ENCODE measurements around the gene HMCN1. TPM values are rescaled to one million over a fixed set of nuclear protein-coding genes. Genes with fewer than 3 reads are reported as not detected.

HMCN1 gene
- total and polyA plus RNA-seq, 4 donors, result 1.5 to 6.8 (median 3.5) TPM

DNA sequence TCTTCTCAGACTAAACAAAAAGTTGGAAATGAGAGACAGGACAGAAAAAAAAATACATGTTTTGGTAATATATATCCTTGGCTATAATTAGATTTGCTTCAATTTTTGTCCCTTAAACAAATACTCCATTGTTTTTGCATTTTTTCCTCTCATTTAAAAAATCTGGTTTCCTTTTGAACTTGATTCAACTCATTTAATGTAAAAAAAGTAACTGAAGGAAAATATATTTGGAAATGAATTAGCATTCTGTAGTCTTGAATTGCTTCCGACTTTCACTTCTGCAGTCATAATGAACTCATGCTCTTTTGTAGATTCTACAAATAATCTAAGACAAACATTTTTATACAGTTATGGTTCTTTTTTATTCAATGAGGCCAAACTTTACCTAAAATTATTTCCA is 309.1 kb downstream of the HMCN1 start:
- Histone ChIP-seq H3K27ac (ENCODE audit: low read depth in 1 of 2, low read length in 2 of 2) (no peak overlapping the region), H3K4me1 (ENCODE audit: control insufficient read depth in 4 of 4, insufficient read depth in 4 of 4, low read length in 3 of 4) (no peaks in the 10 kb centered on the region), H3K36me3 (ENCODE audit: control insufficient read depth in 4 of 4, insufficient read depth in 3 of 4, low read depth in 1 of 4, low read length in 3 of 4) (peaks cover 0 to 3% (median 0%) of the 10 kb centered on the region in 4 donors), H3K4me3 (ENCODE audit: low read depth in 1 of 3, low read length in 3 of 3) (no peak overlapping the region), H3K9ac (ENCODE audit: low read depth in 1 of 2, low read length in 2 of 2) (no peak overlapping the region), H3K27me3 (ENCODE audit: control insufficient read depth in 4 of 4, insufficient read depth in 4 of 4, low read length in 3 of 4) (no peaks in the 10 kb centered on the region), H3K9me3 (ENCODE audit: control insufficient read depth in 4 of 4, low read length in 3 of 4) (no peaks in the 10 kb centered on the region)
- TF ChIP-seq, protein P1, sequence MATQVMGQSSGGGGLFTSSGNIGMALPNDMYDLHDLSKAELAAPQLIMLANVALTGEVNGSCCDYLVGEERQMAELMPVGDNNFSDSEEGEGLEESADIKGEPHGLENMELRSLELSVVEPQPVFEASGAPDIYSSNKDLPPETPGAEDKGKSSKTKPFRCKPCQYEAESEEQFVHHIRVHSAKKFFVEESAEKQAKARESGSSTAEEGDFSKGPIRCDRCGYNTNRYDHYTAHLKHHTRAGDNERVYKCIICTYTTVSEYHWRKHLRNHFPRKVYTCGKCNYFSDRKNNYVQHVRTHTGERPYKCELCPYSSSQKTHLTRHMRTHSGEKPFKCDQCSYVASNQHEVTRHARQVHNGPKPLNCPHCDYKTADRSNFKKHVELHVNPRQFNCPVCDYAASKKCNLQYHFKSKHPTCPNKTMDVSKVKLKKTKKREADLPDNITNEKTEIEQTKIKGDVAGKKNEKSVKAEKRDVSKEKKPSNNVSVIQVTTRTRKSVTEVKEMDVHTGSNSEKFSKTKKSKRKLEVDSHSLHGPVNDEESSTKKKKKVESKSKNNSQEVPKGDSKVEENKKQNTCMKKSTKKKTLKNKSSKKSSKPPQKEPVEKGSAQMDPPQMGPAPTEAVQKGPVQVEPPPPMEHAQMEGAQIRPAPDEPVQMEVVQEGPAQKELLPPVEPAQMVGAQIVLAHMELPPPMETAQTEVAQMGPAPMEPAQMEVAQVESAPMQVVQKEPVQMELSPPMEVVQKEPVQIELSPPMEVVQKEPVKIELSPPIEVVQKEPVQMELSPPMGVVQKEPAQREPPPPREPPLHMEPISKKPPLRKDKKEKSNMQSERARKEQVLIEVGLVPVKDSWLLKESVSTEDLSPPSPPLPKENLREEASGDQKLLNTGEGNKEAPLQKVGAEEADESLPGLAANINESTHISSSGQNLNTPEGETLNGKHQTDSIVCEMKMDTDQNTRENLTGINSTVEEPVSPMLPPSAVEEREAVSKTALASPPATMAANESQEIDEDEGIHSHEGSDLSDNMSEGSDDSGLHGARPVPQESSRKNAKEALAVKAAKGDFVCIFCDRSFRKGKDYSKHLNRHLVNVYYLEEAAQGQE (IDR thresholded peaks at IDR 0.05), result no peak
- TF ChIP-seq, protein P2, sequence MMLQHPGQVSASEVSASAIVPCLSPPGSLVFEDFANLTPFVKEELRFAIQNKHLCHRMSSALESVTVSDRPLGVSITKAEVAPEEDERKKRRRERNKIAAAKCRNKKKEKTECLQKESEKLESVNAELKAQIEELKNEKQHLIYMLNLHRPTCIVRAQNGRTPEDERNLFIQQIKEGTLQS (IDR thresholded peaks at IDR 0.05), result no peak
- TF ChIP-seq HNF4G (IDR thresholded peaks at IDR 0.05) (no peak), TAF1 (conservative IDR thresholded peaks at IDR 0.05) (no peak), GABPA (IDR thresholded peaks at IDR 0.05 in 1 of 2, conservative IDR thresholded peaks at IDR 0.05 in 1 of 2) (no peak), FOXA1 (IDR thresholded peaks at IDR 0.05) (no peak), NR2F2 (IDR thresholded peaks at IDR 0.05) (no peak)
- TF ChIP-seq, protein P3, sequence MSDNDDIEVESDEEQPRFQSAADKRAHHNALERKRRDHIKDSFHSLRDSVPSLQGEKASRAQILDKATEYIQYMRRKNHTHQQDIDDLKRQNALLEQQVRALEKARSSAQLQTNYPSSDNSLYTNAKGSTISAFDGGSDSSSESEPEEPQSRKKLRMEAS (IDR thresholded peaks at IDR 0.05), result no peak
- WGBS, result 73% methylated on average over 1 of the region's 1 CpG
- DNase-seq (ENCODE audit: low spot score), result no peak

DNA sequence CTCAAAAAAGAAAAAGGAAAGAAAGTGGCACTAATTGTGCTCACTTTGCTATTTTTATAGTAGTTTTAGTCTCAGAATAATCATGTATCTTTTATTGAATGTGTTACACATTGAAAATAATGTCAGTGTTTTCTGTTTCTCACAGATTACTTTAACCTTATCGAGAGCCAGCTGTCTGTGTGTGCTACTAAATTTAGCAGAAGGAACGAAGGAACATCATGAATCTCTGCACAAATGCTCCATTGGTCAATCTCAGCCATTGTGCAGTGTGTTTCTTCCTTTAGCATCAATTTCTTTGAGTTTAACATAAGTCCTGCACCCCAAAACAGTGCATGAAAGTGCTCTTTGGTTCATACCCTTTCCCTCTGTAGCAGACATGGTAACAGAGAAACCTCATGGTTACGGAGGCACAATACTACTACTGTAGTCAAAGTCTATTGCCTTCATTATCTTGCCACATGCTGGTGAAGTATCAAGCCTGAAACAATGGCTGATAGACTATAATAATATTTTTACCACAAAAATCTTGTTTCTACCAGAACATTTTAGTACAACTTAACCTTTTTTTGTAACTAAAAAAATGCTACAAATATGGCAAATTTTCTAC is 310.0 kb downstream of the HMCN1 start:
- Histone ChIP-seq H3K4me3 (ENCODE audit: low read depth in 1 of 3, low read length in 3 of 3) (no peak overlapping the region), H3K9ac (ENCODE audit: low read depth in 1 of 2, low read length in 2 of 2) (no peak overlapping the region), H3K4me1 (ENCODE audit: control insufficient read depth in 4 of 4, insufficient read depth in 4 of 4, low read length in 3 of 4) (no peaks in the 10 kb centered on the region), H3K27ac (ENCODE audit: low read depth in 1 of 2, low read length in 2 of 2) (no peak overlapping the region), H3K36me3 (ENCODE audit: control insufficient read depth in 4 of 4, insufficient read depth in 3 of 4, low read depth in 1 of 4, low read length in 3 of 4) (no peaks in the 10 kb centered on the region), H3K27me3 (ENCODE audit: control insufficient read depth in 4 of 4, insufficient read depth in 4 of 4, low read length in 3 of 4) (no peaks in the 10 kb centered on the region), H3K9me3 (ENCODE audit: control insufficient read depth in 4 of 4, low read length in 3 of 4) (no peaks in the 10 kb centered on the region)
- no peak for TF ChIP-seq NR2F2 (IDR thresholded peaks at IDR 0.05)
- no peak for TF ChIP-seq RXRA (IDR thresholded peaks at IDR 0.05)
- no peak for TF ChIP-seq TAF1 (conservative IDR thresholded peaks at IDR 0.05)
- TF ChIP-seq, protein P3 (IDR thresholded peaks at IDR 0.05), result no peak
- TF ChIP-seq, protein P4, sequence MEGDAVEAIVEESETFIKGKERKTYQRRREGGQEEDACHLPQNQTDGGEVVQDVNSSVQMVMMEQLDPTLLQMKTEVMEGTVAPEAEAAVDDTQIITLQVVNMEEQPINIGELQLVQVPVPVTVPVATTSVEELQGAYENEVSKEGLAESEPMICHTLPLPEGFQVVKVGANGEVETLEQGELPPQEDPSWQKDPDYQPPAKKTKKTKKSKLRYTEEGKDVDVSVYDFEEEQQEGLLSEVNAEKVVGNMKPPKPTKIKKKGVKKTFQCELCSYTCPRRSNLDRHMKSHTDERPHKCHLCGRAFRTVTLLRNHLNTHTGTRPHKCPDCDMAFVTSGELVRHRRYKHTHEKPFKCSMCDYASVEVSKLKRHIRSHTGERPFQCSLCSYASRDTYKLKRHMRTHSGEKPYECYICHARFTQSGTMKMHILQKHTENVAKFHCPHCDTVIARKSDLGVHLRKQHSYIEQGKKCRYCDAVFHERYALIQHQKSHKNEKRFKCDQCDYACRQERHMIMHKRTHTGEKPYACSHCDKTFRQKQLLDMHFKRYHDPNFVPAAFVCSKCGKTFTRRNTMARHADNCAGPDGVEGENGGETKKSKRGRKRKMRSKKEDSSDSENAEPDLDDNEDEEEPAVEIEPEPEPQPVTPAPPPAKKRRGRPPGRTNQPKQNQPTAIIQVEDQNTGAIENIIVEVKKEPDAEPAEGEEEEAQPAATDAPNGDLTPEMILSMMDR (IDR thresholded peaks at IDR 0.05; ENCODE audit: low read depth, low read length, missing input control), result no peak
- no peak for TF ChIP-seq JUND (IDR thresholded peaks at IDR 0.05)
- 46% methylated on average over 3 of the region's 3 CpGs for WGBS
- DNase-seq (ENCODE audit: low spot score), result no peak

Data from liver (tissue), 9 donors.